ENCODE data around the gene SPOCK3.

- TF ChIP-seq POLR2A (IDR thresholded peaks at IDR 0.05; ENCODE audit: low read length) (no peak), GATA1 (IDR thresholded peaks at IDR 0.05; ENCODE audit: low read depth, low read length) (no peak)
Observed at GRCh38 chr4:167052631-167053091, 181.6 kb downstream of the SPOCK3 start.
